ENCODE measurements around the gene XRCC5. TPM values are rescaled to one million over a fixed set of nuclear protein-coding genes. Genes with fewer than 3 reads are reported as not detected.

XRCC5 gene
- total and polyA plus RNA-seq, 2 of the 8 experiments (the other 6 are each of a cell fraction or from before 2014, with no cell fraction given) = 308 to 644 TPM

DNA sequence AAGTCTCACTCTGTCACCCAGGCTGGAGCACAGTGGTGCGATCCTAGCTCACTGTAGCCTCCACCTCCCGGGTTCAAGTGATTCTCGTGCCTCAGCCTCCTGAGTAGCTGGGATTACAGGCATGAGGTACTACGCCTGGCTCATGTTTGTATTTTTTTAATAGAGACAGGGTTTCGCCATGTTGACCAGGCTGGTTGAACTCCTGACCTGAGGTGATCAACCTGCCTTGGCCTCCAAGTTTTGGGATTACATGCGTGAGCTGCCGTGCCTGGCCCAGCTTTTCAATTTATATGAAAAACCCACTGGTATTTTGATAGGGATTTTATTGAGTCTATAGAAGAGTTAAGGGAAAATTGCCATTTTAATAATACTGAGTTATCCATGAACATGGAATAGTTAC lies 63.3 kb downstream of the XRCC5 start (continued):
- no peak for TF ChIP-seq ZNF274 (IDR thresholded peaks at IDR 0.05; ENCODE audit: borderline replicate concordance, extremely low read depth, low read length)
- TF ChIP-seq TAF7 (optimal IDR thresholded peaks at IDR 0.05; ENCODE audit: borderline replicate concordance, low read depth, low read length) = no peak
- no peak for TF ChIP-seq ASH2L (IDR thresholded peaks at IDR 0.05; ENCODE audit: low read length)
- no peak for TF ChIP-seq HDAC6 (IDR thresholded peaks at IDR 0.05; ENCODE audit: low read depth, low read length)

All from H1 (cell line).